GM19193 (cell line): ENCODE results near the gene FBRSL1.

Source experiments
- POLR2A ChIP-seq: IDR thresholded peaks from 4 replicates; pipeline ENCODE4 v1.6.1; 2011; ENCODE audit not compliant: insufficient read depth, insufficient read length; ENCODE audit errors: extremely low read depth

FBRSL1 gene

DNA sequence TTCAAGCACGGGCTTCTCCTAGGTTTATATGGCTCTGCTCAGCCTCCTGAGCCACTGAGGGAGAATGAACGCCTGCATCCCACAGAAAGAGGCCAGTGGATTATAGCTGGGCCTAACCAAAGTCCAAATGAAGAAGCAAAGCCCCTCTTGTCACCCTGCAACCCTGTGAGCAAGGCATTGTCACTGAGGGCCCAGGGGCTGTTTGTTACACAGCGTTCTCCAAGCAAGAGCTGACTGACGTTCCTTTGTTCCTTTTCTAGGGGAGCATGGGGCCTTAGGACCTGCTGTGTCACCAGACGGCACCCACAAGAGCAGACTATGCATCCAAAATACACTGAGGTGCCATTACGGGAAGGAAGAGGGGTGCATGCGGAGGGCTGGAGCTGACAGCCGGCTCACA, 4.3 kb upstream of the FBRSL1 start:
- no peak for TF ChIP-seq POLR2A

DNA sequence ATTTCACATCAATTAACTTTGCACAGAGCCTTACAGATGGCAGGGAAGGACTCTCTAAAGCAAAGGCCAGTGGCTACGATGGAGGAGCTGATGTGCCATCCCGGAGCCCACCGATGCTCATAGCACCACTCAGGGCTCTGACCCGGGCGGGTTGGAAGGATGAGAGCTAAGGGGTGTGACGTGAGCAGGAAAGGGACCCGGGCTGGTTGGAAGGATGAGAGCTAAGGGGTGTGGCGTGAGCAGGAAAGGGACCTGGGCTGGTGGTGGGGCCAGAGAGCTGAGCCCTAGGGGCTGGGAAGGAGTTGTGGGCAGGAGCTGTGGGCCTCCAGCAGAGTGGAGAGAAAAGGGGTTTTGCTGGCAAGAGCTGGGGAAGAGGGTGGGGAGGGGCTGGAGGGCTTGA, 3.8 kb upstream of the FBRSL1 start:
- TF ChIP-seq POLR2A, result no peak

DNA sequence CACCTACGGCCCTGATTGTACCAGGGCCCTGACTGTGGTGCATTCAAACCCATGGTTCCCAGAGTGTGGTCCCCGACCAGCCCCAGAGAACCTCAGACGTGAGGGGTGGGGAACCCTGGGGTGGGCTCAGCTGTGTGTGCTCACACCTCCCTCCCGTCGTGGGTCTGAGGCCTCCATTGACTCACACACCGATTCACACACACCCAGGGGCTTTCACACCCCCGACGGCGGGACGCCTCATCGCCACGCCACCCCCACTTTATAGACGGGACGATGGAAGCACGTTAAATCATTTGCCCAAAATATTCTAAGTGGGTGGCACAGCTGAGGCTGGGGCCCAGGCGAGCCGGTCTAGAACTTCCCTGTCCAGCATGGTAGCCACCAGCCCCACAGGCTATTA, 3.4 kb upstream of the FBRSL1 start:
- TF ChIP-seq POLR2A, result no peak

DNA sequence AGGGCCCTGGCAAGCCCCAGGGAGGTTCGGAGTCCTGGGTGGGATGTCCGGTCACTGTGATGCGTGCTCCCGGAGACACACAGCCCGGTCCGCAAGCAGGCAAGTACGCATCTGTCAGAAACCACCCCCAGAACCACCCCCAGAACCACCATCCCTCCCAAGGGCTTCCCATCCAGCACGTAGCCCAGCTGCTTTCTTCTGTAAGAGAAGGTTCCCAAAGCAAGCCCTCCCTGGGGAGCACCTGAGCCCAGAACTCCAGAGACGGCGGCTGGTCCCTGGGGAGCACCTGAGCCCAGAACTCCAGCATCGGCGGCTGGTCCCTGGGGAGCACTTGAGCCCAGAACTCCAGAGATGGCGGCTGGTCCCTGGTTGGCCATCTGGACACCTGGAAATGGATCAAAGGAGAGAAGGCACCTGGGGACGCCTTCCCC, 2.6 kb upstream of the FBRSL1 start:
- no peak for TF ChIP-seq POLR2A

DNA sequence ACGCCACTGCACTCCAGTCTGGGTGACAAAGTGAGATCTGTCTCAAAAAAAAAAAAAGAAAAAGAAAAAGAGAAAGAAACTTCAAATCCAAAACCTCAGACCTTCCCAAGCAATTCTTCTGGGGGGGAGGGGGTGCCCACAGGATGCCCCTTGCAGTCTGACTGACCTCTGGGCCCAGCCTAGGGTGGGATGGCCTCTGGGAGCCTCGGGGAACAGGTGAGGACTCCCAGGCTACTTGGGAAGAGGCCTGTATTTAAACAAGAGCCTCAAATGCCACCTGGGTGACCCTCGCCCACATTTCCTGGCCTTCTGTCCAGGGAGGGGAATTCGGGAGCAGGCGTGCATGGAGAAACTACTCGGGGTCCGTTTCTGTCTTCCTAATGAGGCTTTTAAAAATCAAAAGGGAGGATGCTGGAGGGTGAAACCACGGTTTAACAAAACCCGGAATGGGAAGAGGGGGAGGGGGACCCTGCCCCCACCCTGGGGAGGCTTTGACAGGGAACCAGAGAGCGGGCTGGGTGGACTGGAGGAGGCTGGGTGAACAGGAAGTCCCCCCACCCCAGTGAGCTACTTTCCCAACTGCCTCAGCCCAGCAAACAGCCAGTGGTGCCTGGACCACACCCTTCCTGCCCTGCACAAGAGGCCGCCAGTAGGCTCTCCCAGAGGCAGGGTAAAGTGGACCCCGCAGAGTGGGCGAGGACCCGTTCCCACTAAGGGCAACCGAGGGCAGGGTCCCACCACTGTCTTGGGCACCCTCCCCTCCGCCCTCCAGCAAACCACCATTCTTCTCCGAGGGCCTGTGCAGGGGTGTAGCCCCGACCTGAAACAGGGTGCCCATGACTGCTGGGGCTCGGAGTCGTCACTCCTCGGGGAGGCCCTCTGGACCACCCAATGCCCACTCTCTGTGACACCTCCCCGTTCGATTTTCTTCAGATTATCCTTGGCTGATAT, 1.5 kb upstream of the FBRSL1 start:
- TF ChIP-seq POLR2A, result no peak

DNA sequence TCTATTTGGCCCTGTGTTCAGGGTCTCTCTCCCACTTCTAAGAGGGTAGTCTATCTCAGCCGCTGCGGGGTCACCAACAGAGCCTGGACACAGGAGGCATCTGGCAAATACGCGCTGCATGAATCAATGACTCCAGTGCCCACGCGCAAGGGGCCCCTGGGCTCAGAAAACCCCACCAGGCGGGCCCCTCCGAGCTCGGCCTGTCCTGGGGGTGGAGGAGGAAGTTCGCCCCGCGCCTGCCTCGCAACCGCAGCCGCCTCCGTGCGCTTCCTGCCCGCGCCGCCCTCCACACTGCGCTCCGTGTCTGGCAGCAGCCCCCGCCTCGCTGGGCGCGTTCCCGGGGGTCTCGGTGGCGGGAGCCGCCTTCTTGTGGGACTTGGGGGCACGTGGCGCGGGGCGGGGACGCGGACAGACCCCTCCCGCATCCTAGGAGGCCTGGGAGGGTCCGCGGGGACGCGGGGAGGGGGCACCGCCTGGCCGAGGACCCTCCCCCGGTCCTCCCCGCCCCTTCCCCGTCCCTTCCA, 811 bp upstream of the FBRSL1 start:
- TF ChIP-seq POLR2A, result no peak

DNA sequence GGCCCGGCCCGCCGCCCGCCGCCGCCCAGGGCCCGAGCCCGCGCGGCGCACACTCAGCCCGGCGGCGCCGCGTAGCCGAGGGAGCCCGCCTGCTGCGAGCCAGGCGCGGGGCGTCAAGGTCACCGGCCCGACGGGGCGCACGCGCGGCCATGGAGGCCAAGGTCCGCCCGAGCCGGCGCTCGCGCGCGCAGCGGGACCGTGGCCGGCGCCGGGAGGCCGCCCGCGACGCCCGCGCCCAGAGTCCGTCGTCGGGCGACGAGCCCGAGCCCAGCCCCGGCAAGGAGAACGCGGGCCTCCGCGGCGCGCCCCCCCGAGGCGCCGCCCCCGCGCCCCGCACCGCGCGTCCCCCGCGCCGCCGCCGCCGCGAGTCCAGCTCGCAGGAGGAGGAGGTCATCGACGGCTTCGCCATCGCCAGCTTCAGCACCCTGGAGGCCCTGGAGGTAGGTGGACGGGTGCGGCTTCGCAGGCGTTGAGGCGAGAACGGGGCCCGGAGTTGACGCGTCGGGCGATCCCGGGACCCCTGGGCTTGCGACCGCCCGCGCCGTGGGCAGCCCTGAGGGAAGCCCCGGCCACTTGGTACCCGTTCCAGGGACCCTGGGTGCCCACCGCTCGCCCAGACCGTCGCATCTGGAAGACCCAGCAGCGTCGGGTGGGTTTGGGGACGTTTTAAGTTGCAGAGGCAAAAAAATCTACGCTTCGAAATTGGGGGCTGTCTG, 629 bp downstream of the FBRSL1 start:
- no peak for TF ChIP-seq POLR2A

DNA sequence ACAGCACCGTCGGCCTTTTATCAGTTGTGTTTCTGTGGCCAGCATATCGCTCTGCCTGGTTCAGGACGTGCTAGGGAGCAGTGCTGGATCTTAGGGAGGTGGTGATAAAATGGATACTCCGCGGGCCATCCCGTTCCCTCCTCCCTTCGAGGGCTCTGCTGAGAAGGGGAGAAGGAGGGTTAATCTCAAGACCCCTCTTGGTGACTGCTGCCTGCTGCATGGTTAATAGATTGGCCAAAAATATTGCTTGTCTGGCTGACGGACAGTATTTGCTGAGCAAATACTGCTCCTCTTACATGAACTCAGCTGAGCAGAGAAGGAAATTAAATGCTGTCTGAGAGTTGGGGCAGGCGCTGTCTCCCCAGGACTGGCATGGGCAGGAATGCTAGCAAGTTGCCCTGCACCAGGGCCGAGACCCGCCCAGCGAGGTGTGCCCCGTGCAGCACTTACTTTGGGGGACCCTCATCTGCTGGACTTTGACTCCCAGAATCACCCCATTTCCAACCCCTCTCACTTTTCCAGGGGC, 1.2 kb downstream of the FBRSL1 start:
- no peak for TF ChIP-seq POLR2A

DNA sequence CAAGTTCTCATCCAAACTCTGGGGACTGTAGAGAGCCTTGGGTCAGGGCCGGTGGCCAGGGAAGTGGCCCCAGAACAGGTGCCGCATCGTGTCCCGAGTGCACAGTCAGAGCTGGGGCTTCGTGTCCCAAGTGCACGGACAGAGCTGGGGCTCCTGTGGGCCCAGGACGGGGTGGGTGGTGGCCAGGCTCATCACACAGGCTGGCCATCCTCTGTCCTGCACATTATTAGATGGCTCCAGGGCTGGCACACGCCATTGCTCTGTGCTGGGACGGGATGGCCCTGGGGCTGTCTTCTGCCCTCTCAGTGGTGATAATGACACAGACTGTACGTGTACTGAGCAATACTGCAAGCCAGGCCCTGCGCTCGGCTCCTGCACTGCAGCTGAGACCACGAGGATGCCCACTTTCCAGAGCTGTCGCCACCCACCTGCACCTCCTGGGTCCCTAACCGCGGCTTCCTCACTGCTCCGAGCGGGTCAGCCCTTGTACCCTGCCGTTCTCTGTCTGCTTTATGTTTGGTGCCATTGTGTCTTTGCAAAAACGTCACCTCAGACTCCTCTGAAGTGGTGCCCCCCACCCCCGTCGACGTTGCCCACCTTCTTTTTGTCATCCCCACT, 1.9 kb downstream of the FBRSL1 start:
- no peak for TF ChIP-seq POLR2A

DNA sequence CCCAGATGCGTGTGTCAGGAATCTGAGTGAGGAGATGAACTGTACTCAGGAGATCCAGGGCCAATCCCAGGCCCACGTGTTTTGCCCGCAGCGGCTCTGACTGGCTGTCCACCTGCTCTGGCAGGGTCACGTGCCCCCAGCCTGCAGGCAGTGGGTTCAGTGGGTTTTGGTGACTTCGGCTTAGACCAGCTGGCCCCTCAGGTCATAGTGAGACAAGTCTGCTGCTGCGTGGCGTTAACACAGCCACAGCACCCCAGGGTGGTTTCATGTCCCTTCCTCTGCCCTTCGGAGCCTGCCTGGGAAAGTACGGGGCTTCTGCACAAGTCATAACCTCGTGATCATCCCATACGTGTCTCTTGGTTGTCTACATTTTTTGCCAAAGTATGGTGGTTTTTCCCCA, 2.6 kb downstream of the FBRSL1 start:
- no peak for TF ChIP-seq POLR2A

DNA sequence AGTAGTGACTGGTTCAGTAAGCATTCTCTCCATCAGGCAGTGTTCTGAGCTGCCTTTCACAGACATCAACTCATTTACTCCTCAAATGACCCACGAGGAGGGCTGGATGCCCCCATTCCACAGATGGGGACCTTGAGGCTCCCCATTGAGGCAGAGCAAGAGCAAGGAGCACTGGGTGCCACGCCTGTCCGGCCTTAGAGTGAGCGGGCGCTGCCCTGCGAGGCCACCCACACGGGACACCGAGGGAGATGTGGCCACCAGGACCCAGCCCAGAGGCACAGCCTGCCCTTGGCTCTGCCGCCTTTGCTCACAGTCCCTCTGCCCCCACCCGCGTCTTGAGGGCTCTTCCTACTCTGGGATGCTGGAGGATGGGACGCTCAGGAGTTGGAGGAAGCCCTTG, 3.0 kb downstream of the FBRSL1 start:
- no peak for TF ChIP-seq POLR2A

DNA sequence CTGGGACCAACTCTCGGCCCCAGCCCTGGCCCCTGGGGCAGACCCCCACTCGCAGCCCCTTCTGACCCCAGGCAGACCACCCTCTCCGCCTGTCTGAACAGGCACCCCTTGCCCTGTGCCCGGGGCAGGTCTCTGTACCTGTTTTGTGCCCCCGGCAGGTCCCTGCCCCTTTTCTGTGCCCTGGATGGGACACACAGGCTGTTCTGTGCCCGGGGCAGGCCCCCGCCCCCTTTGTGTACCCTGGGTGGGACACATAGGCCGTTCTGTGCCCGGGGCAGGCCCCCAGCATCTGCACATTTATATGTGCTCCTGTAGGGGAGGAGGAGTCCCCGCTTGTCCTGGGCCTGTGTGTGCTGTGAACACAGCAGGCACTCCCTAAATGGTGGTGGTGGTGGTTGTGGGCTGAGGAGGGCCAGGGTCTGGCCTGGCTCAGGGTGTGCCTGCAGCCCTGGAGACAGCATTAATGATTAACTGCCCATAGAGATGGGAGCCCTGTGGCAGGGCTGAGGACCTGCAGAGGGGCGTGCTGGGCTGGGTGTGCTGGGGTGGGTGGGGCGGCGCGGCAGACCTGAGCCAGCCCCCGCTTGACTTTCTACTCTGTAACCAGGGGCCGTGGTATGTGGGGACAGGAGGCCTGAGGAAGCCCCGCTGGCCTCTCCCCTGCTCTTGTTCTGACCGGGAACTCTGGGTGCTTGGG, 3.7 kb downstream of the FBRSL1 start:
- TF ChIP-seq POLR2A, result no peak

DNA sequence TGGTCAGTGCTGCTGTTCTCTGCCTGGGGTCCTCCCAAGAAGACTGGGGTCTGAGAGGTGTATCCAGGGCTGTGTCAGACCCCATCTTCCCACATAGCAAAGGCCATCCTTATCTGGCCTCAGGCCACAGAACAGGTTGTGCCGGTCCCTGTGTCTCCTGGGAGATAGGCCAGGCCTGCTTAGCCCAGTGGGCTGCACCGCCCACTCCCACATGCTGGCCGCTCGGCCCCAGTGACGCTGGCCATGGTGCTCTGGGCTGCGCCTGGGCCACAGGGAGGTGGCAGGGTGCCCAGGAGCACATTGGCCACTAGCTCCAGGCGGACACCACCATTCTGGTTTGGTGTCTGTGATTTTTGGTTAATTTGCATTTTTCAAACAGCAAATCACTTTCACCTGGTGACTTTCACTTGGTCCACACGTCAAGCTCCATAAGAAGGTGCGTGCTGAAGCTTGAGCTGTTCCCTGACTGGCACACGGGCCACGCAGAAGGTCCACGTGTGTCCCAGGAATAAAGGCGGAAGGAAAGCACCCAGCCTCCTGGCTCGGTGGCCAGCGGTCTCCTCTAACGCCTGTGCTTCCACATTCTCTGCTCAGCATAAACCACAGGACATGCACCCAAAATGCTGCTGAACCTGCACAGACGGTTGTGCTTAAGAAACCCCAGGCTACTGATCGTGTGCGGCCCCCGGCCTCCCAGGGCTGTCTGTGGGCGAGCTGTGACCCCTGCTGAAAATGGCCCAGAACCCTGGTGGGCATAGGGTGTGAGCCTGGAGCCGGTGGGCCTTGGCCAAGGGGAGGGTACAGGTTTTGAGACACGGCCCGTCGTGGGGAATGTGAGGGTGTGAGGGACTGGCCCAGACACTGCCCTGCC, 4.6 kb downstream of the FBRSL1 start:
- no peak for TF ChIP-seq POLR2A

DNA sequence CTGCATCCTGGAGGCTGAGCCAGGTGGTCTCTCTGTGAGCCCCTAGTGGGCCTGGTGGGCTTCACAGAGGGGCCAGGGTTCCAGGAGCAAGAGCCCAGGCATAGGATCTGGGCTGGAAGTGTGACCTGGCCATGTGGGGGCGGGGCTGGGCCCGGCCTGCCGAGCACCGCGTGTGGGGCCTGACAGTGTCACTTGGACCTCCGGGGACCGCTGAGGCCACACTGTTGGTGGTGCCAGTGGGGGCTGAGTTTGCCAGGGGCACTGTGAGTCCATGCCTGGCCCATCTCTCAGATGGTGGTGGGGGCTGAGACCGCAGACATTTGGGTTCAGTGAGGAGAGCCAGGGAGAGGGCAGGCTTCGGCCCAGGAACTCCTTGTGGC, 5.2 kb downstream of the FBRSL1 start:
- TF ChIP-seq POLR2A, result no peak
